Parathyroid adenoma (tissue), 2 donors: ENCODE measurements around the gene USO1.

Experiments used
- H2AFZ ChIP-seq: fragments of 300-600 bp; sonication (generic); one replicate; pipeline ENCODE4 v1.7.0; 2017; ENCODE audit warnings: antibody characterized with exemption, mild to moderate bottlenecking
- H3K27ac ChIP-seq: fragments of 300-600 bp; sonication (generic); one replicate; pipeline ENCODE4 v1.7.0; 2017
- H3K27me3 ChIP-seq: fragments of 300-600 bp; sonication (generic); one replicate; pipeline ENCODE4 v1.7.0; 2017; ENCODE audit warnings: low read length; ENCODE audit not compliant: control insufficient read depth, insufficient read depth
- H3K36me3 ChIP-seq: fragments of 300-600 bp; sonication (generic); one replicate; pipeline ENCODE4 v1.7.0; 2017; ENCODE audit warnings: low read length; ENCODE audit not compliant: control insufficient read depth, insufficient read depth
- H3K4me1 ChIP-seq: fragments of 300-600 bp; sonication (generic); one replicate; pipeline ENCODE4 v1.7.0; 2017; ENCODE audit warnings: control low read depth
- H3K4me2 ChIP-seq: fragments of 300-600 bp; sonication (generic); one replicate; pipeline ENCODE4 v1.7.0; 2017; ENCODE audit warnings: low read length
- H3K4me3 ChIP-seq: fragments of 300-600 bp; sonication (generic); one replicate; pipeline ENCODE4 v1.7.0; 2017; ENCODE audit warnings: low read depth, low read length
- H3K79me2 ChIP-seq: fragments of 300-600 bp; sonication (generic); one replicate; pipeline ENCODE4 v1.7.0; 2017; ENCODE audit warnings: control low read depth
- H3K9ac ChIP-seq: fragments of 300-600 bp; sonication (generic); one replicate; pipeline ENCODE4 v1.7.0; 2017; ENCODE audit warnings: mild to moderate bottlenecking
- H3K9me3 ChIP-seq: fragments of 300-600 bp; sonication (generic); one replicate; pipeline ENCODE4 v1.7.0; 2017; ENCODE audit warnings: low read length; ENCODE audit not compliant: control insufficient read depth
- TF ChIP-seq, protein P1 (sequence below): fragments of 300-600 bp; sonication (generic); IDR thresholded peaks from one replicate; pipeline ENCODE4 v1.7.0; 2017; ENCODE audit warnings: antibody characterized with exemption, mild to moderate bottlenecking
- donor health status: primary hyperparathyroidism.

The USO1 gene

DNA sequence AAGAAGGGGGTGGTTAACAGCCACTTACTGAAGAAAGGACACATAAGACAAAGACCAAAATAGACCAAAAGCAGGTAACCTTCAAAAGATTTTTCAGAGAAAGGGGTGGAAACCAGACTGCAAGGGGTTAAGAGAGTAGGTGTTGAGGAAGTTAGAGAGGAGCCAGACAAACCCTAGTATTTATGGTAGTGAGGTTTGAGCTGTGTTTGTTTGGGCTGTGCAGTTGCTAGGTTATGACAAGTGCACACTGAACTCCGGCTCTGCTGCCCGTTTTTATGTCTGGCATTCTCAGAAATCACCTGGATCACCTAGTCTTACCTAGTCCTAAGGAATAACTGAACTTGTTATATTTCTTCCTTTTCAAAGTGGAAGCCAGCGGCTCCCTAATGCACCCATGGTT, 28.3 kb upstream of the USO1 start:
- H3K79me2 ChIP-seq: no peaks in the 10 kb centered on the region
- H3K4me3 ChIP-seq: no peak overlapping the region
- H2AFZ ChIP-seq: no peak overlapping the region
- no peaks in the 10 kb centered on the region for H3K9me3 ChIP-seq
- H3K9ac ChIP-seq: no peak overlapping the region
- TF ChIP-seq, protein P1, sequence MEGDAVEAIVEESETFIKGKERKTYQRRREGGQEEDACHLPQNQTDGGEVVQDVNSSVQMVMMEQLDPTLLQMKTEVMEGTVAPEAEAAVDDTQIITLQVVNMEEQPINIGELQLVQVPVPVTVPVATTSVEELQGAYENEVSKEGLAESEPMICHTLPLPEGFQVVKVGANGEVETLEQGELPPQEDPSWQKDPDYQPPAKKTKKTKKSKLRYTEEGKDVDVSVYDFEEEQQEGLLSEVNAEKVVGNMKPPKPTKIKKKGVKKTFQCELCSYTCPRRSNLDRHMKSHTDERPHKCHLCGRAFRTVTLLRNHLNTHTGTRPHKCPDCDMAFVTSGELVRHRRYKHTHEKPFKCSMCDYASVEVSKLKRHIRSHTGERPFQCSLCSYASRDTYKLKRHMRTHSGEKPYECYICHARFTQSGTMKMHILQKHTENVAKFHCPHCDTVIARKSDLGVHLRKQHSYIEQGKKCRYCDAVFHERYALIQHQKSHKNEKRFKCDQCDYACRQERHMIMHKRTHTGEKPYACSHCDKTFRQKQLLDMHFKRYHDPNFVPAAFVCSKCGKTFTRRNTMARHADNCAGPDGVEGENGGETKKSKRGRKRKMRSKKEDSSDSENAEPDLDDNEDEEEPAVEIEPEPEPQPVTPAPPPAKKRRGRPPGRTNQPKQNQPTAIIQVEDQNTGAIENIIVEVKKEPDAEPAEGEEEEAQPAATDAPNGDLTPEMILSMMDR: no peak
- H3K4me2 ChIP-seq: no peak overlapping the region
- no peaks in the 10 kb centered on the region for H3K36me3 ChIP-seq
- H3K4me1 ChIP-seq: no peaks in the 10 kb centered on the region
- no peak overlapping the region for H3K27ac ChIP-seq
- H3K27me3 ChIP-seq: no peaks in the 10 kb centered on the region

DNA sequence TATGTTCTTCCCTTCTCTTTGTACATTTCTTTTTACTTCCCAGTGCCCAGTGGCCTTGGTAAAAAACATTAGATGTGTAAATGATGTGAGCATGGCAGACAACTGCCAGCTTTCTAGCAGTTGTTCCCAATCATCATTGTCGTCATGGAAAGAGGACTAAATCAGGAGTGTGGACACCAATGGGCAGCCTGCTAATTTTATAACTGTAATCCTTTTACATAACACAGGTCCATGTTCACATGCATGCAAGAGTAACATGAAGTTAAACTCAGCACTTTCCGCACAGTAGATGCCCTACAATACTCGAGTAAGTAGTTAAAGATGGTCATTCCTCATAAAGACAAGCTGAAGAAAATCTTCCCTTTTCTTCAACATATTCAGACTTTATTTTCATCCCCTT, 27.8 kb upstream of the USO1 start:
- H3K4me1 ChIP-seq: no peaks in the 10 kb centered on the region
- TF ChIP-seq, protein P1: no peak
- H3K27ac ChIP-seq: no peak overlapping the region
- no peak overlapping the region for H2AFZ ChIP-seq
- H3K9ac ChIP-seq: no peak overlapping the region
- no peaks in the 10 kb centered on the region for H3K27me3 ChIP-seq
- no peak overlapping the region for H3K4me2 ChIP-seq
- no peaks in the 10 kb centered on the region for H3K9me3 ChIP-seq
- no peaks in the 10 kb centered on the region for H3K36me3 ChIP-seq
- H3K79me2 ChIP-seq: no peaks in the 10 kb centered on the region
- H3K4me3 ChIP-seq: no peak overlapping the region

DNA sequence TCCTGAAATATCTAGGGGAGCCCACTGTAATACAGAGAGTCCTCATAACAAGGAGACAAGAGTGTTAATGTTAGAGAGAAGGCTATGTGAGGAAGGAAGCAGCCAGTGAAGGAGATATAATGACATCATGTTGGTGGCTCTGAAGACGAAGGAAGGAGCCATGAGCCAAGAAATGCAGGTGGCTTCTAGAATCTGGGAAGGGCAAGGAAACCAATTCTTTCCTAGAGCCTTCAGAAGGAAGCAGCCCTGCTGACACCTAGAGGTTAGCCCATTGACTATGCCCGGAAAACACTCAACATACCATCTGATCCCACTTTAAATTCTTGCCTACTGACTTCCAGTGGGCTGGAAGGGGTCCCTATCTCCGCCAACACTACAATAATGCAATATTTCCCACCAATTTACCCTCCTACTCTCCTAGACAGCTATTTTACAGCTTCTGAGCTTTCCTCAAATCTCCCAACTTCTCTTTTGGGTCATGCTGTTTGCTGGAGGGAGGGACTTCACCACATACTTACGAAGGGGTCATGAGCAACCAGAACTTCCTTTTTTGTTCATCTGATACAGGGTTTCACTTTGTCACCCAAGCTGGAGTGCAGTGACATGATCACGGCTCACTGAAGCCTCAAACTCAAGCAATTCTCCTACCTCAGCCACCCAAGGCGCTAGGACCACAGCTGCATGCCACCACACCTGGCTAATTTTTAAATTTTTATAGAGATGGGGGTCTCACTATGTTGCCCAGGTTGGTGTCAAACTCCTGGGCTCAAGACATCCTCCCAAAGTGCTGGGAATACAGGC, 26.0 kb upstream of the USO1 start:
- H3K9ac ChIP-seq: no peak overlapping the region
- H3K4me2 ChIP-seq: no peak overlapping the region
- no peaks in the 10 kb centered on the region for H3K9me3 ChIP-seq
- H3K27ac ChIP-seq: no peak overlapping the region
- H3K27me3 ChIP-seq: no peaks in the 10 kb centered on the region
- no peaks in the 10 kb centered on the region for H3K36me3 ChIP-seq
- no peaks in the 10 kb centered on the region for H3K4me1 ChIP-seq
- TF ChIP-seq, protein P1: no peak
- H3K79me2 ChIP-seq: no peaks in the 10 kb centered on the region
- H3K4me3 ChIP-seq: no peak overlapping the region
- H2AFZ ChIP-seq: no peak overlapping the region

DNA sequence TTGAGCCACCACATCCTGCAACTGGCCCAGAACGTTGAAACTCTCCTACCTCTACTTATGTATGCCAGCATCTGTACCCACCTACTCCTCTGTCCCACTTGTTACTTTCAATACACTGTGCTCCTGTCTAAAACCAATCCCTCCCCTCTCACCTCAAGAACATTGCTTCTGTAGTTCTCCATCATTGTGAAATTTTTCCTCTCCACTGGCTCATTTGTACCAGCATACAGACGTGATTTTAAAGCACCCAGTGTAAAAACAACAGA, 25.5 kb upstream of the USO1 start:
- Histone ChIP-seq H3K36me3 (no peaks in the 10 kb centered on the region), H3K79me2 (no peaks in the 10 kb centered on the region), H3K9ac (no peak overlapping the region), H3K27me3 (no peaks in the 10 kb centered on the region), H3K9me3 (no peaks in the 10 kb centered on the region), H3K4me2 (no peak overlapping the region), H3K27ac (no peak overlapping the region), H2AFZ (no peak overlapping the region), H3K4me3 (no peak overlapping the region), H3K4me1 (no peaks in the 10 kb centered on the region)
- TF ChIP-seq, protein P1: no peak

DNA sequence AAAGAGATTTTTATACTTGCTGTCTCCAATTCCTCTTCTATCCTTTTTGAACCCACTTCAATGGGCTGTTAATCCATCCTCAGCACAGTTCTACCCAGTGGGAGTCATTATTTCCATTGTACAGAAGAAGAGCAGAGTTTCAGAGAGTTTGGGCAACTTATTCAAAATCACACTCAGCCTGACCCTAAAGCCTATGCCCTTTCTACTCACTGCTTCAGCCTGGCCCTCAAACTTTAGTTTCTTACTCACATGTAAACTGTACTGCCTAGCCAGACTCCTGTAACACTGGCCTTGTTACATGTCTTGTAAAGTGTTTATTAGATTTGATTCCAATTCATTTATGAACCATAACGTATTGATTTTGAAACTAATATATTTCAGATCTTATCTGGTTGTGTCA, 25.1 kb upstream of the USO1 start:
- Histone ChIP-seq H2AFZ (no peak overlapping the region), H3K4me3 (no peak overlapping the region), H3K27ac (no peak overlapping the region), H3K27me3 (no peaks in the 10 kb centered on the region), H3K36me3 (no peaks in the 10 kb centered on the region), H3K4me1 (no peaks in the 10 kb centered on the region), H3K9ac (no peak overlapping the region), H3K4me2 (no peak overlapping the region), H3K79me2 (no peaks in the 10 kb centered on the region), H3K9me3 (no peaks in the 10 kb centered on the region)
- TF ChIP-seq, protein P1: no peak
